HCT116 (cell line): ENCODE data around the gene VPS39. TPM values are rescaled to one million over a fixed set of nuclear protein-coding genes. Genes with fewer than 3 reads are reported as not detected.

Experiments used
- ATAC-seq: fragments of 200-7000 bp; cut with Tn5 transposase; 2 replicates; pipeline ENCODE4 v1.9.1; 2020; ENCODE audit warnings: mild to moderate bottlenecking, moderate library complexity
- BruUV-seq: library from RNA; stranded (reverse); fragments of 400-500 nt; replicated peaks from 2 replicates; lab custom pipeline; 2021; lab: Mats Ljungman, UMichigan
- CTCF ChIA-PET: fragments of 300-600 bp; sonication (Branson Sonifier 250); formaldehyde crosslinking; loops from one replicate; lab custom pipeline; 2021; ENCODE audit warnings: antibody characterized with exemption; lab: Charles Lee
- POLR2A ChIA-PET: fragments of 300-600, 350-600 bp; sonication (Branson Sonifier 250); formaldehyde crosslinking; loops from one replicate; lab custom pipeline; 2021; ENCODE audit warnings: antibody characterized with exemption; lab: Charles Lee
- RAD21 ChIA-PET, 2 experiments: fragments of 300-600 bp; sonication (Branson Sonifier 250); formaldehyde crosslinking; loops; one replicate each; lab custom pipeline; 2023; ENCODE audit warnings: low total read pairs in 2 of 2; ENCODE audit not compliant: uncharacterized antibody in 2 of 2, unreplicated experiment in 2 of 2, low non-redundant PET in 1 of 2; lab: Charles Lee
- DNase-seq: peaks from one replicate; pipeline ENCODE4 v3.0.0-alpha.2; 2010; ENCODE audit warnings: low read depth, low spot score
- H2AFZ ChIP-seq: fragments of 200-600 bp; shearing (Covaris generic), sonication (generic); 2 replicates; pipeline ENCODE4 v1.6.1; 2017; ENCODE audit warnings: low read depth, mixed run types, mixed read lengths, antibody characterized with exemption, low read length; ENCODE audit not compliant: poor library complexity, severe bottlenecking
- H3K27ac ChIP-seq: 2 replicates; pipeline ENCODE4 v1.5.1; 2012; ENCODE audit warnings: low read depth, low read length
- H3K27me3 ChIP-seq: fragments of 200-600 bp; sonication (generic); 2 replicates; pipeline ENCODE4 v1.6.1; 2016; ENCODE audit warnings: mixed run types, low read length, mixed read lengths; ENCODE audit not compliant: insufficient read depth
- H3K36me3 ChIP-seq, 2 experiments: fragments of 200-500 bp in 1 of 2; fragments of 200-600 bp in 1 of 2; sonication (Bioruptor generic) in 1 of 2; sonication (generic) in 1 of 2; 2 replicates each; pipeline versions ENCODE4 v1.5.1 to v1.6.1; 2014 to 2016; ENCODE audit warnings: low read length in 2 of 2, inconsistent platforms in 1 of 2, mixed read lengths in 1 of 2, mixed run types in 1 of 2; ENCODE audit not compliant: insufficient read depth in 2 of 2, control insufficient read depth in 1 of 2
- H3K4me1 ChIP-seq, 2 experiments: fragments of 200-600 bp in 1 of 2; sonication (generic) in 1 of 2; 2 replicates each; pipeline versions ENCODE4 v1.5.1 to v1.6.1; 2012 to 2017; ENCODE audit warnings: low read length in 2 of 2, inconsistent platforms in 1 of 2, mild to moderate bottlenecking in 1 of 2, mixed read lengths in 1 of 2, mixed run types in 1 of 2, moderate library complexity in 1 of 2; ENCODE audit not compliant: insufficient read depth in 2 of 2, control insufficient read depth in 1 of 2
- H3K4me2 ChIP-seq: fragments of 200-600 bp; sonication (generic); 2 replicates; pipeline ENCODE4 v1.6.1; 2017; ENCODE audit warnings: mixed run types, low read length, mixed read lengths
- H3K4me3 ChIP-seq, 2 experiments: fragments of 200-600 bp in 1 of 2; sonication (generic) in 1 of 2; replicated peaks in 1 of 2; 2 replicates each; pipeline ENCODE4 v1.5.1; 2011 to 2016; ENCODE audit warnings: low read length in 2 of 2, control low read depth in 1 of 2, low read depth in 1 of 2, mild to moderate bottlenecking in 1 of 2, mixed read lengths in 1 of 2, mixed run types in 1 of 2
- H3K79me2 ChIP-seq: fragments of 200-600 bp; sonication (generic); 2 replicates; pipeline ENCODE4 v1.6.1; 2017; ENCODE audit warnings: mild to moderate bottlenecking, mixed run types, low read length, moderate library complexity, mixed read lengths; ENCODE audit not compliant: insufficient read depth
- H3K9ac ChIP-seq: fragments of 200-600 bp; sonication (generic); 2 replicates; pipeline ENCODE4 v1.6.1; 2016; ENCODE audit warnings: low read length, mixed read lengths
- H3K9me2 ChIP-seq: fragments of 200-600 bp; sonication (generic), shearing (Covaris generic); 2 replicates; pipeline ENCODE4 v1.6.1; 2017; ENCODE audit warnings: mixed run types, mild to moderate bottlenecking, moderate library complexity; ENCODE audit not compliant: insufficient read depth
- H3K9me3 ChIP-seq, 2 experiments: fragments of 200-500 bp in 1 of 2; fragments of 200-600 bp in 1 of 2; sonication (Bioruptor generic) in 1 of 2; sonication (generic) in 1 of 2; 2 replicates each; pipeline ENCODE4 v1.6.1; 2014 to 2017; ENCODE audit warnings: low read length in 2 of 2, mixed read lengths in 2 of 2, inconsistent platforms in 1 of 2, low read depth in 1 of 2, mild to moderate bottlenecking in 1 of 2, mixed run types in 1 of 2, moderate library complexity in 1 of 2; ENCODE audit not compliant: control insufficient read depth in 1 of 2, insufficient read depth in 1 of 2
- H4K20me1 ChIP-seq: fragments of 200-600 bp; sonication (generic), shearing (Covaris generic); 2 replicates; pipeline ENCODE4 v1.6.1; 2017; ENCODE audit warnings: mixed run types, mild to moderate bottlenecking, moderate library complexity; ENCODE audit not compliant: insufficient read depth
- ELF1 ChIP-seq: IDR thresholded peaks from 2 replicates; pipeline ENCODE4 v1.6.1; 2012; ENCODE audit warnings: low read depth, borderline replicate concordance
- FOSL1 ChIP-seq: IDR thresholded peaks from 2 replicates; pipeline ENCODE4 v1.6.1; 2012; ENCODE audit warnings: low read depth
- JUND ChIP-seq: IDR thresholded peaks from 2 replicates; pipeline ENCODE4 v1.6.1; 2012
- SIN3A ChIP-seq: IDR thresholded peaks from 2 replicates; pipeline ENCODE4 v1.6.1; 2012; ENCODE audit warnings: low read depth
- SP1 ChIP-seq: IDR thresholded peaks from 2 replicates; pipeline ENCODE4 v1.6.1; 2012; ENCODE audit warnings: low read depth
- SRF ChIP-seq: IDR thresholded peaks from 2 replicates; pipeline ENCODE4 v1.6.1; 2012; ENCODE audit warnings: low read depth
- TCF7L2 ChIP-seq: IDR thresholded peaks from 2 replicates; pipeline ENCODE4 v1.7.0; 2011; ENCODE audit warnings: borderline replicate concordance, inconsistent platforms; ENCODE audit not compliant: insufficient read depth, insufficient read length; ENCODE audit errors: extremely low read depth
- ZNF274 ChIP-seq: fragments of 200-500 bp; sonication (Bioruptor generic); IDR thresholded peaks from 2 replicates; pipeline ENCODE4 v1.6.1; 2014; ENCODE audit warnings: mild to moderate bottlenecking, low read depth, low read length, inconsistent platforms
- intact Hi-C: fragments of 100-400 bp; cut with micrococcal nuclease; formaldehyde crosslinking; loops from 2 replicates; pipeline ENCODE4 v1.10.0; 2022
- total RNA-seq: library from RNA; stranded (reverse); gene quantifications from one replicate; pipeline ENCODE4 v1.2.1, GENCODE V29; 2021; ENCODE audit not compliant: unreplicated experiment
- TF ChIP-seq, protein P1 (sequence below), 3 experiments: fragments of 200-600 bp in 1 of 3; sonication (generic) in 1 of 3; IDR thresholded peaks in 2 of 3; conservative IDR thresholded peaks in 1 of 3; 2 replicates each; pipeline ENCODE4 v1.5.1; 2012 to 2017; ENCODE audit warnings: low read depth in 2 of 3, low read length in 2 of 3, antibody characterized with exemption in 1 of 3, borderline replicate concordance in 1 of 3, control low read depth in 1 of 3, mild to moderate bottlenecking in 1 of 3, mixed read lengths in 1 of 3, mixed run types in 1 of 3, moderate library complexity in 1 of 3; ENCODE audit not compliant: insufficient read depth in 1 of 3
- TF ChIP-seq, protein P2 (sequence below): IDR thresholded peaks from 2 replicates; pipeline ENCODE4 v1.6.1; 2012
- TF ChIP-seq, protein P3 (sequence below): IDR thresholded peaks from 2 replicates; pipeline ENCODE4 v1.6.1; 2011; ENCODE audit warnings: mild to moderate bottlenecking, low read length, moderate library complexity; ENCODE audit not compliant: insufficient replicate concordance; ENCODE audit errors: extremely low read depth

VPS39 gene
- total RNA-seq, 1 experiment from 2014 or later: 40.1 TPM

DNA sequence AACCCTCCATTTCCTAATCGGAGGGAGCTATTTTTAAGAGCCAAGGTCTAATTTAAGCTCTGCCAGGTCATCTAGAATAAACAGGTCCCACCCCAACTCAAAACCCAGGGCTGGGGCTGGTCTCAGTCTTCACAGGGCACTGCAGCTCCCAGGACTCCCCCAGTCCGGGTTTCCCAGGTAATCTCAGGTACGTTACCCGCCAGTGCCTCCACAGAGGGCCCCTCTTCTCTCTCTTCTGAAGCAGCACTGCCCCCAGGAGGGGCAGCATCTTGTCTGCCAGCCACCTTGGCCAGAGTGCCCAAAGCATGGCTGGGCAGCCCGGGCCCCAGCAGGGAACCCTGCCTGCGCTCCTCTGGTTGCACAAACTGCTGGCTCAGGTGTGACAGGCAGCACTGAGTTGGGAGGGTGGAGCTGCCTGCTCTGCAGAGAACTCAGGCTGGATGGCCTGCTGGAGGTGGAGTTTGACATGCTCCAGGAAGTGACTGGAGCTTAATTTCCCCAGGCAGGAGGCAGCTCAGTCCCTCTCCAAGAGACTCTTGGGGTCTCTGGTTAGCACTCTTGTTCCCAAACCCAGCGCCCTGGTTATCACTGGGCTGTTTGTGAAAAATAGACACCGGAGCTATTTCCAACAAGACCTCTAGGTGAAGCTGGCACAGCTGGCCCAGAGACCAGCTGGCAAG is 51.7 kb downstream of the VPS39 start, which contains the start of gene PLA2G4F:
TSS of gene PLA2G4F (minus strand) at position 394 of the 680 bp plus-strand sequence. CDS start at position 307, 87 bp downstream.
- Histone ChIP-seq H3K27ac (no peak within 1 kb of the TSS), H3K27me3 (no peaks in the 10 kb centered on the region), H3K9me2 (no peaks in the 10 kb centered on the region), H3K4me2 (peak within 1 kb of the TSS; percentile 32), H4K20me1 (no peaks in the 10 kb centered on the region), H3K36me3 (peaks cover 9 to 10% of the 10 kb centered on the region in 2 experiments; a peak in 2 of 4 replicates), H3K4me3 (no peak within 1 kb of the TSS)
- CTCF ChIA-PET: interaction anchor here (0.6 to 1.2 kb wide), 7 partner anchors 22 to 314 kb away, joined by 3 to 5 read pairs (median 3); no protein-coding TSS in a partner anchor
- intact Hi-C loops: no loop called here
- DNase-seq: no peak
- no TSS peak for BruUV-seq
- TF ChIP-seq ELF1 (no peak), SRF (no peak), SP1 (no peak), SIN3A (no peak), ZNF274 (no peak), TCF7L2 (no peak), JUND (no peak), FOSL1 (no peak)
- TF ChIP-seq, protein P1, sequence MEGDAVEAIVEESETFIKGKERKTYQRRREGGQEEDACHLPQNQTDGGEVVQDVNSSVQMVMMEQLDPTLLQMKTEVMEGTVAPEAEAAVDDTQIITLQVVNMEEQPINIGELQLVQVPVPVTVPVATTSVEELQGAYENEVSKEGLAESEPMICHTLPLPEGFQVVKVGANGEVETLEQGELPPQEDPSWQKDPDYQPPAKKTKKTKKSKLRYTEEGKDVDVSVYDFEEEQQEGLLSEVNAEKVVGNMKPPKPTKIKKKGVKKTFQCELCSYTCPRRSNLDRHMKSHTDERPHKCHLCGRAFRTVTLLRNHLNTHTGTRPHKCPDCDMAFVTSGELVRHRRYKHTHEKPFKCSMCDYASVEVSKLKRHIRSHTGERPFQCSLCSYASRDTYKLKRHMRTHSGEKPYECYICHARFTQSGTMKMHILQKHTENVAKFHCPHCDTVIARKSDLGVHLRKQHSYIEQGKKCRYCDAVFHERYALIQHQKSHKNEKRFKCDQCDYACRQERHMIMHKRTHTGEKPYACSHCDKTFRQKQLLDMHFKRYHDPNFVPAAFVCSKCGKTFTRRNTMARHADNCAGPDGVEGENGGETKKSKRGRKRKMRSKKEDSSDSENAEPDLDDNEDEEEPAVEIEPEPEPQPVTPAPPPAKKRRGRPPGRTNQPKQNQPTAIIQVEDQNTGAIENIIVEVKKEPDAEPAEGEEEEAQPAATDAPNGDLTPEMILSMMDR (IDR thresholded peaks at IDR 0.05 in 2 of 3, conservative IDR thresholded peaks at IDR 0.05 in 1 of 3; ENCODE audit: borderline replicate concordance in 1 of 3, insufficient read depth in 1 of 3, low read depth in 2 of 3, low read length in 2 of 3): no peak
- TF ChIP-seq, protein P2, sequence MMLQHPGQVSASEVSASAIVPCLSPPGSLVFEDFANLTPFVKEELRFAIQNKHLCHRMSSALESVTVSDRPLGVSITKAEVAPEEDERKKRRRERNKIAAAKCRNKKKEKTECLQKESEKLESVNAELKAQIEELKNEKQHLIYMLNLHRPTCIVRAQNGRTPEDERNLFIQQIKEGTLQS: no peak
- TF ChIP-seq, protein P3, sequence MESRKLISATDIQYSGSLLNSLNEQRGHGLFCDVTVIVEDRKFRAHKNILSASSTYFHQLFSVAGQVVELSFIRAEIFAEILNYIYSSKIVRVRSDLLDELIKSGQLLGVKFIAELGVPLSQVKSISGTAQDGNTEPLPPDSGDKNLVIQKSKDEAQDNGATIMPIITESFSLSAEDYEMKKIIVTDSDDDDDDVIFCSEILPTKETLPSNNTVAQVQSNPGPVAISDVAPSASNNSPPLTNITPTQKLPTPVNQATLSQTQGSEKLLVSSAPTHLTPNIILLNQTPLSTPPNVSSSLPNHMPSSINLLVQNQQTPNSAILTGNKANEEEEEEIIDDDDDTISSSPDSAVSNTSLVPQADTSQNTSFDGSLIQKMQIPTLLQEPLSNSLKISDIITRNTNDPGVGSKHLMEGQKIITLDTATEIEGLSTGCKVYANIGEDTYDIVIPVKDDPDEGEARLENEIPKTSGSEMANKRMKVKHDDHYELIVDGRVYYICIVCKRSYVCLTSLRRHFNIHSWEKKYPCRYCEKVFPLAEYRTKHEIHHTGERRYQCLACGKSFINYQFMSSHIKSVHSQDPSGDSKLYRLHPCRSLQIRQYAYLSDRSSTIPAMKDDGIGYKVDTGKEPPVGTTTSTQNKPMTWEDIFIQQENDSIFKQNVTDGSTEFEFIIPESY: no peak
- TF ChIP-seq, all 23 proteins: peak for 0
- Histone ChIP-seq H3K9ac (no peak within 1 kb of the TSS), H3K4me1 (peaks cover 5 to 19% of the 10 kb centered on the region in 2 experiments; a peak in 2 of 4 replicates), H2AFZ (no peak within 1 kb of the TSS), H3K9me3 (no peaks in the 10 kb centered on the region), H3K79me2 (no peaks in the 10 kb centered on the region)
- RAD21 ChIA-PET: no interaction called here
- POLR2A ChIA-PET: no interaction called here
- peak; percentile 55 for ATAC-seq
